HepG2 (cell line): ENCODE data around the gene RELB. TPM values are rescaled to one million over a fixed set of nuclear protein-coding genes. Genes with fewer than 3 reads are reported as not detected.

Source experiments
- ATAC-seq: fragments of 200-7000 bp; cut with Tn5 transposase; 3 replicates; pipeline ENCODE4 v1.9.1; 2020; ENCODE audit warnings: mild to moderate bottlenecking, moderate library complexity
- BruUV-seq: library from RNA; stranded (reverse); fragments of 400-500 nt; replicated peaks from 2 replicates; lab custom pipeline; 2021; lab: Mats Ljungman, UMichigan
- CTCF ChIA-PET: fragments of 300-600 bp; formaldehyde crosslinking; extraction: SDS; loops from one replicate; lab custom pipeline; 2021; ENCODE audit warnings: low total read pairs, inconsistent platforms, low intra/inter-chr PET ratio; lab: Yijun Ruan, JAX
- POLR2A ChIA-PET: fragments of 350-600 bp; sonication (Branson Sonifier 250); formaldehyde crosslinking; loops from one replicate; lab custom pipeline; 2020; ENCODE audit warnings: antibody characterized with exemption, inconsistent platforms; lab: Yijun Ruan, JAX
- DNase-seq: peaks from one replicate; pipeline ENCODE4 v3.0.0-alpha.2; 2015; ENCODE audit warnings: low spot score
- FAIRE-seq: peaks from 3 replicates; lab custom pipeline; 2011; peaks lifted over from hg19 to GRCh38; lab: Jason Lieb, UNC
- H2AFZ ChIP-seq: one replicate; pipeline ENCODE4 v1.6.1; 2011; ENCODE audit warnings: low read length, inconsistent platforms
- H3K27ac ChIP-seq: fragments of 300-600 bp; 3 replicates; pipeline ENCODE4 v1.8.0; 2011; ENCODE audit warnings: mixed run types, mild to moderate bottlenecking, mixed read lengths, low read length, inconsistent platforms; ENCODE audit not compliant: insufficient read depth; ENCODE audit errors: extremely low read length
- H3K27me3 ChIP-seq, 2 experiments: fragments of 200-600 bp in 1 of 2; 2 replicates in 1 of 2; 3 replicates in 1 of 2; pipeline versions ENCODE4 v1.6.0 to v1.8.0; 2011; ENCODE audit warnings: low read length in 2 of 2, mild to moderate bottlenecking in 2 of 2, moderate library complexity in 2 of 2, inconsistent platforms in 1 of 2; ENCODE audit not compliant: insufficient read depth in 2 of 2, control insufficient read depth in 1 of 2
- H3K36me3 ChIP-seq, 2 experiments: fragments of 200-600 bp in 1 of 2; replicated peaks in 1 of 2; 2 replicates in 1 of 2; 3 replicates in 1 of 2; pipeline versions ENCODE4 v1.5.1 to v1.8.0; 2011; ENCODE audit warnings: low read length in 2 of 2, inconsistent platforms in 1 of 2; ENCODE audit not compliant: insufficient read depth in 2 of 2, control insufficient read depth in 1 of 2
- H3K4me1 ChIP-seq: 2 replicates; pipeline ENCODE4 v1.5.1; 2012; ENCODE audit warnings: low read length, inconsistent platforms; ENCODE audit not compliant: insufficient read depth
- H3K4me2 ChIP-seq: 2 replicates; pipeline ENCODE4 v1.6.0; 2011; ENCODE audit warnings: low read depth, low read length, inconsistent platforms
- H3K4me3 ChIP-seq, 3 experiments: fragments of 200-600 bp in 1 of 3; sonication (generic), shearing (Covaris generic) in 1 of 3; replicated peaks in 1 of 3; 2 replicates each; pipeline ENCODE4 v1.5.1; 2011 to 2016; ENCODE audit warnings: low read length in 3 of 3, inconsistent platforms in 2 of 3, low read depth in 2 of 3, mild to moderate bottlenecking in 2 of 3, control low read depth in 1 of 3, mixed read lengths in 1 of 3; ENCODE audit not compliant: insufficient read depth in 1 of 3
- H3K79me2 ChIP-seq: one replicate; pipeline ENCODE4 v1.6.1; 2011; ENCODE audit warnings: low read length, inconsistent platforms; ENCODE audit not compliant: insufficient read depth
- H3K9ac ChIP-seq: 2 replicates; pipeline ENCODE4 v1.6.0; 2011; ENCODE audit warnings: mild to moderate bottlenecking, low read depth, low read length, inconsistent platforms; ENCODE audit not compliant: insufficient read depth
- H3K9me3 ChIP-seq: 2 replicates; pipeline ENCODE4 v1.5.1; 2012; ENCODE audit warnings: mild to moderate bottlenecking, low read length
- H4K20me1 ChIP-seq: 2 replicates; pipeline ENCODE4 v1.6.0; 2011; ENCODE audit warnings: inconsistent platforms, mild to moderate bottlenecking, low read length, moderate library complexity; ENCODE audit not compliant: insufficient read depth
- CHCHD3 ChIP-seq: sonication (generic); formaldehyde crosslinking; IDR thresholded peaks from 2 replicates; pipeline ENCODE4 v1.8.0; 2022; ENCODE audit warnings: mild to moderate bottlenecking, missing genetic modification reagents, moderate library complexity
- REL ChIP-seq: sonication (generic); formaldehyde crosslinking; conservative IDR thresholded peaks from 2 replicates; pipeline ENCODE4 v1.8.0; 2022; ENCODE audit warnings: mild to moderate bottlenecking, missing genetic modification reagents, moderate library complexity
- ZBTB38 ChIP-seq: sonication (generic); formaldehyde crosslinking; IDR thresholded peaks from 2 replicates; pipeline ENCODE4 v1.5.1; 2020; ENCODE audit warnings: mild to moderate bottlenecking, missing genetic modification reagents
- ZC3H13 ChIP-seq: sonication (generic); formaldehyde crosslinking; IDR thresholded peaks from 2 replicates; pipeline ENCODE4 v1.8.1; 2023; ENCODE audit warnings: mild to moderate bottlenecking, missing genetic modification reagents, moderate library complexity
- ZNF260 ChIP-seq: sonication (generic); formaldehyde crosslinking; IDR thresholded peaks from 2 replicates; pipeline ENCODE4 v1.4.0; 2020; ENCODE audit warnings: missing genetic modification reagents, low read depth, mild to moderate bottlenecking, borderline replicate concordance
- ZNF724P ChIP-seq: sonication (generic); formaldehyde crosslinking; IDR thresholded peaks from 2 replicates; pipeline ENCODE4 v1.8.0; 2022; ENCODE audit warnings: missing genetic modification reagents, borderline replicate concordance
- WGBS: methylation state at CpG from one replicate; pipeline ENCODE4 v1.1.6; 2017; ENCODE audit warnings: low lambda C conversion rate; 5-methylcytosine and 5-hydroxymethylcytosine counted together
- in situ Hi-C: cut with HindIII; loops from 2 replicates; pipeline ENCODE4 v1.10.0; 2017; ENCODE audit warnings: low pct_unique_long_range_greater_than_20kb; ENCODE audit not compliant: extremely low pct_ligation_motif_present
- intact Hi-C: fragments of 100-400 bp; cut with micrococcal nuclease; formaldehyde crosslinking; loops from one replicate; pipeline ENCODE4 v1.10.0; 2022; ENCODE audit not compliant: unreplicated experiment
- polyA plus RNA-seq, 8 experiments: library from polyadenylated mRNA; depleted of rRNA in 3 of 8; stranded (reverse) in 7 of 8; unstranded in 1 of 8; fragments of >200 nt; fragmentation: Illumina TruSeq in 4 of 8; extraction: Trizol in 4 of 8; gene quantifications; 2 replicates each; pipeline versions ENCODE4 v1.2.1 to v1.2.3, GENCODE V29; 2011 to 2016; ENCODE audit warnings: low read depth in 4 of 8, missing spikeins in 1 of 8, mixed read lengths in 1 of 8; ENCODE audit not compliant: insufficient read depth in 1 of 8
- total RNA-seq, 5 experiments: library from RNA; depleted of rRNA; stranded (reverse); fragments of >200 nt; fragmentation: Illumina TruSeq; extraction: Trizol; gene quantifications; 2 replicates each; pipeline ENCODE4 v1.2.3, GENCODE V29; 2016; ENCODE audit warnings: low read depth in 1 of 5

Gene RELB
- total and polyA plus RNA-seq, 2 of the 13 experiments (the other 11 are each of a cell fraction or from before 2014, with no cell fraction given): 1.9 to 3.5 TPM

GRCh38 chr19:45076851-45077730 lies 75.8 kb downstream of the RELB start:
- Histone ChIP-seq H4K20me1 (no peaks in the 10 kb centered on the region), H3K4me1 (peaks cover 51% of the 10 kb centered on the region), H3K79me2 (peaks cover 29% of the 10 kb centered on the region), H3K9ac (peak overlapping the region; percentile 67), H3K4me2 (peak overlapping the region; percentile 84), H3K9me3 (no peaks in the 10 kb centered on the region), H3K27ac (peak overlapping the region; percentile 66), H3K36me3 (peaks cover 4 to 5% of the 10 kb centered on the region in 2 experiments; a peak in 4 of 5 replicates), H3K4me3 (peak overlapping the region; percentile 58 to 88 (median 82)), H2AFZ (peak overlapping the region; percentile 51), H3K27me3 (no peaks in the 10 kb centered on the region; a peak in 1 of 5 replicates)
- ATAC-seq (no peak), DNase-seq (no peak), FAIRE-seq (no peak)
- ChIA-PET POLR2A (interaction anchor here (0.7 to 3.1 kb wide), 4 partner anchors 15 to 27 kb away, joined by 3 to 10 read pairs (median 6); partner anchors contain the start of gene PPP1R37), CTCF (no interaction called here)
- 50% methylated on average over 14 of the region's 15 CpGs for WGBS
- TF ChIP-seq ZNF724P (CRISPR knock-in tag) (0 out of 2 replicates have a peak, but pooled peaks have one; percentile 37), ZBTB38 (CRISPR knock-in tag) (peak; percentile 56; the same call in 1 of the 2 replicates), CHCHD3 (CRISPR knock-in tag) (no peak), ZNF260 (no peak), ZC3H13 (0 out of 2 replicates have a peak, but pooled peaks have one; percentile 28), REL (CRISPR knock-in tag) (0 out of 2 replicates have a peak, but pooled peaks have one; percentile 55)
- intact Hi-C loops: loop anchor here (5.0 kb wide), 1 partner anchor 50 kb away; no protein-coding TSS in a partner anchor
- in situ Hi-C loops: no loop called here
- BruUV-seq: no TSS peak
